A549 (cell line): ENCODE results near the gene MACF1. TPM values are rescaled to one million over a fixed set of nuclear protein-coding genes. Genes with fewer than 3 reads are reported as not detected.

Source experiments
- ATAC-seq, 2 experiments: fragments of 200-7000 bp in 1 of 2; fragments of >200 bp in 1 of 2; cut with Nextera tagmentation in 1 of 2; cut with Tn5 transposase in 1 of 2; 3 replicates each; pipeline versions ENCODE4 v1.8.0 to v1.9.1; 2018 to 2020; ENCODE audit warnings: mild to moderate bottlenecking in 1 of 2, moderate library complexity in 1 of 2
- CTCF ChIA-PET: fragments of 300-600 bp; sonication (Branson Sonifier 250); formaldehyde crosslinking; extraction: SDS; loops from one replicate; lab custom pipeline; 2021; ENCODE audit warnings: antibody characterized with exemption, inconsistent platforms; lab: Yijun Ruan, JAX
- POLR2A ChIA-PET: fragments of 350-600 bp; formaldehyde crosslinking; extraction: SDS; loops from one replicate; lab custom pipeline; 2021; ENCODE audit warnings: antibody characterized with exemption, inconsistent platforms; lab: Yijun Ruan, JAX
- DNase-seq, 2 experiments: peaks; one replicate each; pipeline versions ENCODE4 v3.0.0 to v3.0.0-alpha.2; 2011 to 2016; ENCODE audit warnings: low read depth in 1 of 2, low spot score in 1 of 2
- FAIRE-seq: peaks from 2 replicates; lab custom pipeline; 2011; peaks lifted over from hg19 to GRCh38; lab: Jason Lieb, UNC
- H3K27ac ChIP-seq, 2 experiments: fragments of >200 bp; sonication (Bioruptor Twin); formaldehyde crosslinking; 3 replicates each; pipeline ENCODE4 v1.5.1; 2016 to 2017
- H3K4me1 ChIP-seq: fragments of >200 bp; sonication (Bioruptor Twin); formaldehyde crosslinking; 3 replicates; pipeline ENCODE4 v1.6.1; 2016
- H3K4me2 ChIP-seq: fragments of >200 bp; sonication (Bioruptor Twin); formaldehyde crosslinking; 3 replicates; pipeline ENCODE4 v1.6.1; 2016
- H3K4me3 ChIP-seq: fragments of >200 bp; sonication (Bioruptor Twin); formaldehyde crosslinking; 3 replicates; pipeline ENCODE4 v1.5.1; 2016
- H3K9me3 ChIP-seq: fragments of >200 bp; sonication (Bioruptor Twin); formaldehyde crosslinking; 3 replicates; pipeline ENCODE4 v1.6.1; 2016
- BCL3 ChIP-seq: fragments of >200 bp; sonication (Bioruptor Twin); formaldehyde crosslinking; IDR thresholded peaks from 3 replicates; pipeline ENCODE4 v1.6.1; 2016
- CBX8 ChIP-seq: fragments of 200-600 bp; sonication (generic); IDR thresholded peaks from 2 replicates; pipeline ENCODE4 v1.6.1; 2016
- CHD2 ChIP-seq: fragments of 150-350 bp; IDR thresholded peaks from 2 replicates; pipeline ENCODE4 v1.6.1; 2014; ENCODE audit warnings: low read length; ENCODE audit not compliant: partially characterized antibody
- CHD4 ChIP-seq: fragments of 200-600 bp; sonication (generic); IDR thresholded peaks from 2 replicates; pipeline ENCODE4 v1.6.1; 2016; ENCODE audit warnings: antibody characterized with exemption, mild to moderate bottlenecking, borderline replicate concordance
- EHF ChIP-seq: fragments of 250-450 bp; sonication (Bioruptor Pico); IDR thresholded peaks from 2 replicates; pipeline ENCODE4 v1.5.0; 2020; ENCODE audit warnings: mild to moderate bottlenecking
- FOSL2 ChIP-seq, 2 experiments: fragments of 450-650 bp in 1 of 2; fragments of >200 bp in 1 of 2; sonication (Bioruptor Twin) in 1 of 2; formaldehyde crosslinking; IDR thresholded peaks; 2 replicates each; pipeline versions ENCODE4 v1.5.0 to v1.6.1; 2016 to 2020; ENCODE audit warnings: mild to moderate bottlenecking in 1 of 2, moderate library complexity in 1 of 2
- FOXS1 ChIP-seq: fragments of 250-450 bp; sonication (Bioruptor Pico); IDR thresholded peaks from 2 replicates; pipeline ENCODE4 v1.5.0; 2020; ENCODE audit warnings: mild to moderate bottlenecking, moderate library complexity
- HOXA7 ChIP-seq: fragments of 250-450 bp; sonication (Bioruptor Pico); IDR thresholded peaks from 2 replicates; pipeline ENCODE4 v1.5.0; 2020; ENCODE audit warnings: mild to moderate bottlenecking, moderate library complexity
- HOXB5 ChIP-seq: fragments of 250-450 bp; sonication (Bioruptor Pico); IDR thresholded peaks from 2 replicates; pipeline ENCODE4 v1.5.0; 2020; ENCODE audit warnings: mild to moderate bottlenecking, moderate library complexity
- KDM5A ChIP-seq: fragments of 200-600 bp; sonication (generic); IDR thresholded peaks from 2 replicates; pipeline ENCODE4 v1.6.1; 2016; ENCODE audit warnings: antibody characterized with exemption, mild to moderate bottlenecking
- MAX ChIP-seq: IDR thresholded peaks from 2 replicates; pipeline ENCODE4 v1.6.1; 2012
- MAZ ChIP-seq: fragments of 150-350 bp; IDR thresholded peaks from 2 replicates; pipeline ENCODE4 v1.6.1; 2014; ENCODE audit warnings: antibody characterized with exemption, low read depth, low read length, borderline replicate concordance
- MYC ChIP-seq: IDR thresholded peaks from 2 replicates; pipeline ENCODE4 v1.6.1; 2012; ENCODE audit warnings: mild to moderate bottlenecking, inconsistent platforms, low read length, improper control_type of control experiment, borderline replicate concordance
- PHF8 ChIP-seq: fragments of 200-600 bp; sonication (generic); IDR thresholded peaks from 2 replicates; pipeline ENCODE4 v1.6.1; 2016; ENCODE audit warnings: low read depth, mild to moderate bottlenecking, antibody characterized with exemption, moderate library complexity, borderline replicate concordance
- POLR2A ChIP-seq: IDR thresholded peaks from 2 replicates; pipeline ENCODE4 v1.6.1; 2012; ENCODE audit warnings: mild to moderate bottlenecking, low read length
- RAD21 ChIP-seq, 2 experiments: fragments of >200 bp in 1 of 2; sonication (Bioruptor Twin) in 1 of 2; formaldehyde crosslinking in 1 of 2; IDR thresholded peaks in 1 of 2; conservative IDR thresholded peaks in 1 of 2; 2 replicates in 1 of 2; 3 replicates in 1 of 2; pipeline ENCODE4 v1.6.1; 2012 to 2018; ENCODE audit warnings: inconsistent platforms in 1 of 2
- RARB ChIP-seq: fragments of 250-450 bp; sonication (Bioruptor Pico); IDR thresholded peaks from 2 replicates; pipeline ENCODE4 v1.8.0; 2021; ENCODE audit warnings: mild to moderate bottlenecking, moderate library complexity
- REST ChIP-seq: fragments of 200-600 bp; sonication (generic); IDR thresholded peaks from 2 replicates; pipeline ENCODE4 v1.6.1; 2016; ENCODE audit warnings: antibody characterized with exemption, mild to moderate bottlenecking, moderate library complexity
- RFX5 ChIP-seq: fragments of 450-650 bp; IDR thresholded peaks from 2 replicates; pipeline ENCODE4 v1.7.1; 2014; ENCODE audit warnings: antibody characterized with exemption, mild to moderate bottlenecking, moderate library complexity
- RNF2 ChIP-seq: fragments of 200-600 bp; sonication (generic); IDR thresholded peaks from 2 replicates; pipeline ENCODE4 v1.6.1; 2016; ENCODE audit warnings: low read depth, mild to moderate bottlenecking, antibody characterized with exemption, moderate library complexity, borderline replicate concordance
- SREBF2 ChIP-seq: fragments of 450-650 bp; IDR thresholded peaks from 2 replicates; pipeline ENCODE4 v1.6.1; 2014; ENCODE audit warnings: mild to moderate bottlenecking, moderate library complexity
- TP53 ChIP-seq: fragments of 250-450 bp; sonication (Bioruptor Pico); IDR thresholded peaks from 2 replicates; pipeline ENCODE4 v1.5.0; 2021; ENCODE audit warnings: mild to moderate bottlenecking, moderate library complexity
- USF2 ChIP-seq: fragments of 450-650 bp; IDR thresholded peaks from 2 replicates; pipeline ENCODE4 v1.6.1; 2014; ENCODE audit warnings: antibody characterized with exemption
- ZFP36 ChIP-seq: fragments of 450-650 bp; IDR thresholded peaks from 2 replicates; pipeline ENCODE4 v1.6.1; 2014; ENCODE audit warnings: borderline replicate concordance; ENCODE audit not compliant: partially characterized antibody
- ZSCAN20 ChIP-seq: fragments of 250-450 bp; sonication (Bioruptor Pico); IDR thresholded peaks from 2 replicates; pipeline ENCODE4 v1.8.0; 2022; ENCODE audit warnings: mild to moderate bottlenecking, moderate library complexity
- WGBS: methylation state at CpG from one replicate; pipeline ENCODE4 v1.1.6; 2017; ENCODE audit errors: missing lambda C conversion rate; 5-methylcytosine and 5-hydroxymethylcytosine counted together
- polyA plus RNA-seq, 4 experiments: library from polyadenylated mRNA; depleted of rRNA in 3 of 4; stranded (reverse); fragments of >200 nt; fragmentation: RNase III in 1 of 4; extraction: RNeasy Plus Mini Kit Qiagen cat#74134 plus additional on column Dnase treatment in 1 of 4; gene quantifications; 2 replicates in 3 of 4; 3 replicates in 1 of 4; pipeline ENCODE4 v1.2.3, GENCODE V29; 2011 to 2017
- TF ChIP-seq, protein P1 (sequence below): IDR thresholded peaks from 2 replicates; pipeline ENCODE4 v1.6.1; 2012; ENCODE audit warnings: low read depth, borderline replicate concordance

Gene MACF1
- polyA plus RNA-seq, 2 of the 4 experiments (the other 2 are of a cell fraction): 45.7 to 64.2 TPM

- WGBS: 66% methylated on average over 3 of the region's 3 CpGs
- TF ChIP-seq CHD4: no peak
- TF ChIP-seq TP53: no peak
- no peak for TF ChIP-seq HOXB5 (CRISPR knock-in tag)
- no peak for TF ChIP-seq SREBF2
- no peak for TF ChIP-seq RNF2
- no peak for TF ChIP-seq BCL3
- TF ChIP-seq ZSCAN20 (CRISPR knock-in tag): no peak
- TF ChIP-seq CBX8: no peak
- no peak for TF ChIP-seq MYC
- no peak for TF ChIP-seq RARB (CRISPR knock-in tag)
- no peak for TF ChIP-seq PHF8
- no peak for TF ChIP-seq HOXA7 (CRISPR knock-in tag)
- TF ChIP-seq EHF (CRISPR knock-in tag): no peak
- TF ChIP-seq ZFP36: no peak
- TF ChIP-seq RFX5: no peak
- TF ChIP-seq FOXS1 (CRISPR knock-in tag): no peak
- TF ChIP-seq KDM5A: no peak
- ChIA-PET CTCF (no interaction called here), POLR2A (no interaction called here)
- ATAC-seq (no peak), FAIRE-seq (no peak), DNase-seq (no peak)
- Histone ChIP-seq H3K27ac (no peak overlapping the region), H3K4me2 (no peak overlapping the region), H3K4me1 (peaks cover 8% of the 10 kb centered on the region; the same call in 1 of the 3 replicates), H3K4me3 (no peak overlapping the region), H3K9me3 (no peaks in the 10 kb centered on the region)
Observed at GRCh38 chr1:39436842-39437241, 232.3 kb downstream of the MACF1 start.

DNA sequence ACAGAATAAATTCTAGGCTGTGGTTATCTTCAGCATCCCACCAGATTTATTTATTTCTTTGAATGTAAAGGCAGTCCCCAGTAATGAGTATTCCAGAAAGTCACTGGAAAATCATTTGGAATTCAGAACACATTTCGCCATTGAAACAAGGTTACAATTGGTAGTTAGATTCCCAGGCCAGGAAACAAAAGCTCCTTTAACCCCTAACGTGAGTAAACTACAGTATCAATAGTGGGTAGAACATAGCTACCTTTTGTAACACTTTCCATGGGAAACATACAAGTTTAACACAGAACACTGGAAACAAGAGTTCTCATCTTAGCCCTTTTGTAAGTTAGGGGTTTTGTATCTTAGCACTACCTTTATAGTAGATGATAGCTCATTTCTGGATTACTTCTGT is 233.5 kb downstream of the MACF1 start:
- Histone ChIP-seq H3K4me3 (no peak overlapping the region), H3K27ac (no peak overlapping the region)
- POLR2A ChIA-PET: no interaction called here
- TF ChIP-seq FOSL2 (IDR thresholded peaks at IDR 0.05) (no peak), FOSL2 (CRISPR knock-in tag; IDR thresholded peaks at IDR 0.05) (no peak), RARB (CRISPR knock-in tag) (no peak), MAX (no peak), USF2 (no peak), CHD2 (no peak), REST (no peak), MAZ (no peak), RAD21 (conservative IDR thresholded peaks at IDR 0.05 in 1 of 2, IDR thresholded peaks at IDR 0.05 in 1 of 2) (no peak), POLR2A (no peak), PHF8 (no peak)
- TF ChIP-seq, protein P1, sequence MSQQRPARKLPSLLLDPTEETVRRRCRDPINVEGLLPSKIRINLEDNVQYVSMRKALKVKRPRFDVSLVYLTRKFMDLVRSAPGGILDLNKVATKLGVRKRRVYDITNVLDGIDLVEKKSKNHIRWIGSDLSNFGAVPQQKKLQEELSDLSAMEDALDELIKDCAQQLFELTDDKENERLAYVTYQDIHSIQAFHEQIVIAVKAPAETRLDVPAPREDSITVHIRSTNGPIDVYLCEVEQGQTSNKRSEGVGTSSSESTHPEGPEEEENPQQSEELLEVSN: no peak
- TF ChIP-seq, all 56 proteins: peak for 0
- DNase-seq (no peak), FAIRE-seq (no peak), ATAC-seq (no peak)
- Histone ChIP-seq H3K4me1 (peaks cover 8% of the 10 kb centered on the region; the same call in 1 of the 3 replicates), H3K9me3 (no peaks in the 10 kb centered on the region), H3K4me2 (no peak overlapping the region)
- WGBS: 100% methylated on average over 2 of the region's 2 CpGs
- CTCF ChIA-PET: interaction anchor here (0.9 to 1.1 kb wide), 3 partner anchors 85 to 246 kb away, joined by 3 read pairs; no protein-coding TSS in a partner anchor
